WTC11 (cell line): Measurements from ENCODE around the gene RTN4.

ENCODE experiments used
- ATF3 ChIP-seq: sonication (generic); formaldehyde crosslinking; conservative IDR thresholded peaks from 2 replicates; pipeline ENCODE4 v1.8.1; 2022; ENCODE audit warnings: mild to moderate bottlenecking, missing genetic modification reagents
- CTCF ChIP-seq: fragments of 200-600 bp; IDR thresholded peaks from 2 replicates; pipeline ENCODE4 v1.8.0; 2022; ENCODE audit warnings: antibody characterized with exemption
- ETV6 ChIP-seq: sonication (generic); formaldehyde crosslinking; IDR thresholded peaks from 2 replicates; pipeline ENCODE4 v1.8.1; 2022; ENCODE audit warnings: mild to moderate bottlenecking, missing genetic modification reagents
- HMGXB4 ChIP-seq: sonication (generic); formaldehyde crosslinking; IDR thresholded peaks from 2 replicates; pipeline ENCODE4 v1.8.1; 2023; ENCODE audit warnings: mild to moderate bottlenecking, moderate library complexity, missing genetic modification reagents
- MYBL2 ChIP-seq: sonication (generic); formaldehyde crosslinking; IDR thresholded peaks from 2 replicates; pipeline ENCODE4 v1.8.1; 2023; ENCODE audit warnings: mild to moderate bottlenecking, moderate library complexity, missing genetic modification reagents
- SP1 ChIP-seq: sonication (generic); formaldehyde crosslinking; conservative IDR thresholded peaks from 2 replicates; pipeline ENCODE4 v1.8.1; 2022; ENCODE audit warnings: missing genetic modification reagents
- TF ChIP-seq, protein P1 (sequence below): sonication (generic); formaldehyde crosslinking; IDR thresholded peaks from 2 replicates; pipeline ENCODE4 v1.8.1; 2022; ENCODE audit warnings: low read depth, mild to moderate bottlenecking, moderate library complexity, missing genetic modification reagents, borderline replicate concordance

DNA sequence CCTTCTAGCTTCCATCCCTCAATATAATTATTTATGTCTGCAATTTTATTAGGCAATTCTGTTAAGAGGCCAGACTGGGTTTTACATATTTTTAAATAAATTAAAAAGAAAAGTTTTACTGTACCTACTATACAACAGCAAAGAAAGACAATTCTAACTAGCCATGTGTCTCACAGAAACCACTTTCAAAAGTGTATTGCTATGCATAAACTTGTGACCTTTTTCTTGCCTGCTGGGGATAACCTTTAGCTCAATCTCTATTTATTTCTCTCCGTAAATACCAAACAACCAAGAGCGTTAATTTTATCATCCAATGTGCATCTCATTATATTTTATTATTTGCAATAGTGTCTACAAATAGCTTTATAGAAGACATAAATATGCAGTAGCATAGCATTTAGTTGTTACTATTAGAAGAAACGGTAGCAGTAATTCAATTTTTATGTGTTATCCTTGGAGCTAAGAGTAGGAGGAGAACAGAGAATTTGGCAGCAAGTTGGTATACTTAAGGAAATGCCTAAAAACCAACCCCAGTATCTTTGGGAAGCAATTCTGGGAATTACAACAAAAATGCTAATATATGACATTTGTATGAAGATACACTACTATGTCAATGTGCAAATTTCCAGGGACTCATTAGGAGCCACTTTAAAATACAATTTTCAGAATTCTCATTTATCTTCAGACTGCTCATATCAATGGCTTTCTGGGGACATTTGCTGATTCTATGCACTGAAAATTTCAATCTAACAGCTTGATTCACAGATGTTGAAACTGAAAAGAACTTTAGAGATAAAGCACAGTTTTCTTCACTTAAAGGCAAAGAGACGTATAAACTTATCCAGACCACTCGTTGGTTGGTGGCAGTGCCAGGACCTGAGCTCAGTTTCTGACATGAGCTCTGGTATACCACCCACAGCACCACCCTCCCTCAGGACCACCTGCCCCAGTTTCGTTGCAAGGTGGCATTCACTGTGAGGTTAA, 23.0 kb upstream of the RTN4 start:
- TF ChIP-seq CTCF: no peak
- TF ChIP-seq MYBL2: no peak
- no peak for TF ChIP-seq HMGXB4
- no peak for TF ChIP-seq SP1 (CRISPR knock-in tag)
- no peak for TF ChIP-seq ETV6 (CRISPR knock-in tag)
- TF ChIP-seq, protein P1, sequence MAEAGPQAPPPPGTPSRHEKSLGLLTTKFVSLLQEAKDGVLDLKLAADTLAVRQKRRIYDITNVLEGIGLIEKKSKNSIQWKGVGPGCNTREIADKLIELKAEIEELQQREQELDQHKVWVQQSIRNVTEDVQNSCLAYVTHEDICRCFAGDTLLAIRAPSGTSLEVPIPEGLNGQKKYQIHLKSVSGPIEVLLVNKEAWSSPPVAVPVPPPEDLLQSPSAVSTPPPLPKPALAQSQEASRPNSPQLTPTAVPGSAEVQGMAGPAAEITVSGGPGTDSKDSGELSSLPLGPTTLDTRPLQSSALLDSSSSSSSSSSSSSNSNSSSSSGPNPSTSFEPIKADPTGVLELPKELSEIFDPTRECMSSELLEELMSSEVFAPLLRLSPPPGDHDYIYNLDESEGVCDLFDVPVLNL (CRISPR knock-in tag): no peak
- TF ChIP-seq ATF3 (CRISPR knock-in tag): no peak
